T-helper 22 cell (primary cell): ENCODE measurements around the gene OXCT1.
"Not testable (repeated sequence)": the region's sequence is repeated elsewhere in the genome, so short reads cannot be mapped to it uniquely, and the experiment has no call there.

ENCODE experiments used
- DNase-seq: peaks from one replicate; pipeline ENCODE4 v3.0.0-alpha.2; 2020; ENCODE audit warnings: low read depth

The OXCT1 gene

GRCh38 chr5:41773799-41774198, 96.4 kb downstream of the OXCT1 start:
- DNase-seq, result no peak

- DNase-seq, result no peak
Measured at GRCh38 chr5:41772785-41773442, 97.3 kb downstream of the OXCT1 start.

GRCh38 chr5:41772056-41772455, 98.2 kb downstream of the OXCT1 start:
- DNase-seq, result no peak

GRCh38 chr5:41770799-41771198, 99.4 kb downstream of the OXCT1 start:
- no peak for DNase-seq

- no peak for DNase-seq
Measured at GRCh38 chr5:41768692-41769091, 101.5 kb downstream of the OXCT1 start.

- no peak for DNase-seq
Measured at GRCh38 chr5:41764650-41765049, 105.6 kb downstream of the OXCT1 start.

- DNase-seq, result no peak
Measured at GRCh38 chr5:41763574-41763973, 106.7 kb downstream of the OXCT1 start.

GRCh38 chr5:41763081-41763480, 107.1 kb downstream of the OXCT1 start:
- DNase-seq, result no peak

- DNase-seq, result no peak
Measured at GRCh38 chr5:41762426-41762825, 107.8 kb downstream of the OXCT1 start.

GRCh38 chr5:41761663-41762062, 108.6 kb downstream of the OXCT1 start:
- DNase-seq, result no peak

- no peak for DNase-seq
Measured at GRCh38 chr5:41755705-41756104, 114.5 kb downstream of the OXCT1 start.

- DNase-seq, result no peak
Measured at GRCh38 chr5:41754857-41755256, 115.4 kb downstream of the OXCT1 start.

- DNase-seq, result no peak
Measured at GRCh38 chr5:41751867-41752266, 118.4 kb downstream of the OXCT1 start.

GRCh38 chr5:41748631-41749030, 121.6 kb downstream of the OXCT1 start:
- DNase-seq, result no peak

GRCh38 chr5:41747708-41748107, 122.5 kb downstream of the OXCT1 start:
- DNase-seq, result no peak

GRCh38 chr5:41747301-41747700, 122.9 kb downstream of the OXCT1 start:
- DNase-seq, result no peak

- DNase-seq, result not testable (repeated sequence)
Measured at GRCh38 chr5:41742608-41743007, 127.6 kb downstream of the OXCT1 start.

- DNase-seq, result no peak
Measured at GRCh38 chr5:41738710-41739354, 131.4 kb downstream of the OXCT1 start.

- no peak for DNase-seq
Measured at GRCh38 chr5:41736641-41737040, 133.6 kb downstream of the OXCT1 start.

- no peak for DNase-seq
Measured at GRCh38 chr5:41735213-41735612, 135.0 kb downstream of the OXCT1 start.

GRCh38 chr5:41729381-41729780, 140.8 kb downstream of the OXCT1 start:
- DNase-seq, result not testable (repeated sequence)

- no peak for DNase-seq
Measured at GRCh38 chr5:41728281-41728680, 141.9 kb downstream of the OXCT1 start.

- DNase-seq, result no peak
Measured at GRCh38 chr5:41722359-41722950, 147.8 kb downstream of the OXCT1 start.

GRCh38 chr5:41721516-41721915, 148.7 kb downstream of the OXCT1 start:
- no peak for DNase-seq
